ENCODE data around the gene ATRNL1.

DNA sequence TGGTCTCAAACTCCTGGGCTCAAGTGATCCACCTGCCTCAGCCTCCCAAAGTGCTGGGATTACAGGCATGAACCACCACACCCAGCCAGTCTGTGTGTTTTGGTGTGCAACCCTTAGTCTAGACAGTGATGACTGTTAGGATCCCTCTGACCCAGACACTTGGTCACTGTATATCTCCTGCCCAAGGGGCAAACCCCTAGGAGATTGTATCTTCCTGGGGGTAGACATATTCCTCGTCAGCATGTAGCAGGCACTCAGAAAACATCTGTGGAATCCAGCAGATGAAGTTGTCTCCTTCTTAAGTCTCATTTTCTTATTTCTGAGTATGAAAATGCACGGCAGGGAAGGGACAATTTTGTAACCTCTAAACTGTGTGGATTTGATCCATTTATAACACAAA is 887.3 kb downstream of the ATRNL1 start:
- TF ChIP-seq, protein P1, sequence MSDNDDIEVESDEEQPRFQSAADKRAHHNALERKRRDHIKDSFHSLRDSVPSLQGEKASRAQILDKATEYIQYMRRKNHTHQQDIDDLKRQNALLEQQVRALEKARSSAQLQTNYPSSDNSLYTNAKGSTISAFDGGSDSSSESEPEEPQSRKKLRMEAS (CRISPR knock-in tag; IDR thresholded peaks at IDR 0.05): no peak
- TF ChIP-seq, protein P2, sequence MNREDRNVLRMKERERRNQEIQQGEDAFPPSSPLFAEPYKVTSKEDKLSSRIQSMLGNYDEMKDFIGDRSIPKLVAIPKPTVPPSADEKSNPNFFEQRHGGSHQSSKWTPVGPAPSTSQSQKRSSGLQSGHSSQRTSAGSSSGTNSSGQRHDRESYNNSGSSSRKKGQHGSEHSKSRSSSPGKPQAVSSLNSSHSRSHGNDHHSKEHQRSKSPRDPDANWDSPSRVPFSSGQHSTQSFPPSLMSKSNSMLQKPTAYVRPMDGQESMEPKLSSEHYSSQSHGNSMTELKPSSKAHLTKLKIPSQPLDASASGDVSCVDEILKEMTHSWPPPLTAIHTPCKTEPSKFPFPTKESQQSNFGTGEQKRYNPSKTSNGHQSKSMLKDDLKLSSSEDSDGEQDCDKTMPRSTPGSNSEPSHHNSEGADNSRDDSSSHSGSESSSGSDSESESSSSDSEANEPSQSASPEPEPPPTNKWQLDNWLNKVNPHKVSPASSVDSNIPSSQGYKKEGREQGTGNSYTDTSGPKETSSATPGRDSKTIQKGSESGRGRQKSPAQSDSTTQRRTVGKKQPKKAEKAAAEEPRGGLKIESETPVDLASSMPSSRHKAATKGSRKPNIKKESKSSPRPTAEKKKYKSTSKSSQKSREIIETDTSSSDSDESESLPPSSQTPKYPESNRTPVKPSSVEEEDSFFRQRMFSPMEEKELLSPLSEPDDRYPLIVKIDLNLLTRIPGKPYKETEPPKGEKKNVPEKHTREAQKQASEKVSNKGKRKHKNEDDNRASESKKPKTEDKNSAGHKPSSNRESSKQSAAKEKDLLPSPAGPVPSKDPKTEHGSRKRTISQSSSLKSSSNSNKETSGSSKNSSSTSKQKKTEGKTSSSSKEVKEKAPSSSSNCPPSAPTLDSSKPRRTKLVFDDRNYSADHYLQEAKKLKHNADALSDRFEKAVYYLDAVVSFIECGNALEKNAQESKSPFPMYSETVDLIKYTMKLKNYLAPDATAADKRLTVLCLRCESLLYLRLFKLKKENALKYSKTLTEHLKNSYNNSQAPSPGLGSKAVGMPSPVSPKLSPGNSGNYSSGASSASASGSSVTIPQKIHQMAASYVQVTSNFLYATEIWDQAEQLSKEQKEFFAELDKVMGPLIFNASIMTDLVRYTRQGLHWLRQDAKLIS (CRISPR knock-in tag; IDR thresholded peaks at IDR 0.05; ENCODE audit: borderline replicate concordance): no peak
- no peak for TF ChIP-seq IRF2 (CRISPR knock-in tag; IDR thresholded peaks at IDR 0.05; ENCODE audit: borderline replicate concordance, low read depth)
- TF ChIP-seq CTCF (IDR thresholded peaks at IDR 0.05): no peak
- TF ChIP-seq, protein P3, sequence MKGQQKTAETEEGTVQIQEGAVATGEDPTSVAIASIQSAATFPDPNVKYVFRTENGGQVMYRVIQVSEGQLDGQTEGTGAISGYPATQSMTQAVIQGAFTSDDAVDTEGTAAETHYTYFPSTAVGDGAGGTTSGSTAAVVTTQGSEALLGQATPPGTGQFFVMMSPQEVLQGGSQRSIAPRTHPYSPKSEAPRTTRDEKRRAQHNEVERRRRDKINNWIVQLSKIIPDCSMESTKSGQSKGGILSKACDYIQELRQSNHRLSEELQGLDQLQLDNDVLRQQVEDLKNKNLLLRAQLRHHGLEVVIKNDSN (CRISPR knock-in tag; IDR thresholded peaks at IDR 0.05): no peak
- TF ChIP-seq TEAD4 (CRISPR knock-in tag; IDR thresholded peaks at IDR 0.05): no peak
- no peak for TF ChIP-seq TEAD1 (CRISPR knock-in tag; IDR thresholded peaks at IDR 0.05)
- no peak for TF ChIP-seq SMAD4 (CRISPR knock-in tag; IDR thresholded peaks at IDR 0.05)
- TF ChIP-seq NR2C2 (CRISPR knock-in tag; IDR thresholded peaks at IDR 0.05): no peak
- TF ChIP-seq MYBL2 (CRISPR knock-in tag; IDR thresholded peaks at IDR 0.05): no peak
- no peak for TF ChIP-seq SP1 (CRISPR knock-in tag; conservative IDR thresholded peaks at IDR 0.05)
- TF ChIP-seq JUN (CRISPR knock-in tag; IDR thresholded peaks at IDR 0.05): no peak
- no peak for TF ChIP-seq SMAD3 (CRISPR knock-in tag; IDR thresholded peaks at IDR 0.05; ENCODE audit: borderline replicate concordance)
